ENCODE results near the gene MAN2C1.

GRCh38 chr15:75314552-75315290 lies 53.7 kb downstream of the MAN2C1 start:
- TF ChIP-seq CTCF (IDR thresholded peaks at IDR 0.05) (no peak), POLR2A (IDR thresholded peaks at IDR 0.05) (no peak), POLR2AphosphoS5 (IDR thresholded peaks at IDR 0.05; ENCODE audit: insufficient read depth in 1 of 2, low read depth in 1 of 2) (no peak)
